ENCODE data around the gene KIF2C. TPM values are rescaled to one million over a fixed set of nuclear protein-coding genes. Genes with fewer than 3 reads are reported as not detected.
A peak's percentile ranks its signal among the peaks of the same experiment; 100 is the strongest.

KIF2C gene
- total RNA-seq, 1 donor from 2014 or later: 0.79 TPM

DNA sequence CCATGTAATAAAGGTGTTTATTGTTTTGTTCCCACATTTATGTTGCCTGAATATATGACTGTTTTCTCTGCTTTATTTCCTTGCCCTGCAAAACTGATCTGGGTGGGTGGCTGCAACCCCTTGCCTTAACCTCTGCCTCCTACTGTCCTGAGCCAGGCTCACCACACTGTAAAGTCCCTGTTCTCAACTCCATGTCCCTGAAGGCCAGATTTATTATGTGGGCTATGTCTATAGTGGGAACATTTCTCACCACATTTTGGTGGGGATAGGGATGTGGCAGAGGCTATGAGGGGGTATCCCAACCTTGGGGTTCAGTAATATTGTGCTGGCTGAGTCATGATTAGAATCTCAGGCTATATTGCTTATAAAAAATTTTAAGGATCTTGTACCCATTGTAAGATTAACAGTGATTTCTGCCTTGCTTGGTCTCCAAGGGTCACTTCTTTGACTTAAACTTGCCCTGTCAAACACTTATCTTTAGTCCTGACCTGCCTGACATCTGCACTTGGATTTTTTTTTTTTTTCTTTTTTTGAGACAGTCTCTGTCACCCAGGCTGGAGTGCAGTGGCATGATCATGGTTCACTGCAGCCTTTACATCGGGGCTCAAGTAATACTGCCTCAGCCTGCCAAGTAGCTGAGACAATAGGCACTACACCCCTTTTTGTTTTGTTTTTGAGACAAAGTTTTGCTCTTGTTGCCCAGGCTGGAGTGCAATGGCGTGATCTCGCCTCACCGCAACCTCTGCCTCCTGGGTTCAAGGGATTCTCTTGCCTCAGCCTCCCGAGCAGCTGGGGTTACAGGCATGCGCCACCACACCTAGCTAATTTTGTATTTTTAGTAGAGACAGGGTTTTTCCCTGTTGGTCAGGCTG, 39.3 kb downstream of the KIF2C start:
- FAIRE-seq: no peak
- Histone ChIP-seq H3K4me3 (ENCODE audit: low read depth, low read length) (no peak overlapping the region), H3K27me3 (ENCODE audit: control insufficient read depth, insufficient read depth, low read length) (no peaks in the 10 kb centered on the region), H3K36me3 (ENCODE audit: control insufficient read depth, insufficient read depth, low read length) (peaks cover 28% of the 10 kb centered on the region)
- TF ChIP-seq, protein P1, sequence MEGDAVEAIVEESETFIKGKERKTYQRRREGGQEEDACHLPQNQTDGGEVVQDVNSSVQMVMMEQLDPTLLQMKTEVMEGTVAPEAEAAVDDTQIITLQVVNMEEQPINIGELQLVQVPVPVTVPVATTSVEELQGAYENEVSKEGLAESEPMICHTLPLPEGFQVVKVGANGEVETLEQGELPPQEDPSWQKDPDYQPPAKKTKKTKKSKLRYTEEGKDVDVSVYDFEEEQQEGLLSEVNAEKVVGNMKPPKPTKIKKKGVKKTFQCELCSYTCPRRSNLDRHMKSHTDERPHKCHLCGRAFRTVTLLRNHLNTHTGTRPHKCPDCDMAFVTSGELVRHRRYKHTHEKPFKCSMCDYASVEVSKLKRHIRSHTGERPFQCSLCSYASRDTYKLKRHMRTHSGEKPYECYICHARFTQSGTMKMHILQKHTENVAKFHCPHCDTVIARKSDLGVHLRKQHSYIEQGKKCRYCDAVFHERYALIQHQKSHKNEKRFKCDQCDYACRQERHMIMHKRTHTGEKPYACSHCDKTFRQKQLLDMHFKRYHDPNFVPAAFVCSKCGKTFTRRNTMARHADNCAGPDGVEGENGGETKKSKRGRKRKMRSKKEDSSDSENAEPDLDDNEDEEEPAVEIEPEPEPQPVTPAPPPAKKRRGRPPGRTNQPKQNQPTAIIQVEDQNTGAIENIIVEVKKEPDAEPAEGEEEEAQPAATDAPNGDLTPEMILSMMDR (IDR thresholded peaks at IDR 0.05; ENCODE audit: insufficient read depth, low read length, severe bottlenecking): no peak
- DNase-seq (ENCODE audit: low read depth): no peak

DNA sequence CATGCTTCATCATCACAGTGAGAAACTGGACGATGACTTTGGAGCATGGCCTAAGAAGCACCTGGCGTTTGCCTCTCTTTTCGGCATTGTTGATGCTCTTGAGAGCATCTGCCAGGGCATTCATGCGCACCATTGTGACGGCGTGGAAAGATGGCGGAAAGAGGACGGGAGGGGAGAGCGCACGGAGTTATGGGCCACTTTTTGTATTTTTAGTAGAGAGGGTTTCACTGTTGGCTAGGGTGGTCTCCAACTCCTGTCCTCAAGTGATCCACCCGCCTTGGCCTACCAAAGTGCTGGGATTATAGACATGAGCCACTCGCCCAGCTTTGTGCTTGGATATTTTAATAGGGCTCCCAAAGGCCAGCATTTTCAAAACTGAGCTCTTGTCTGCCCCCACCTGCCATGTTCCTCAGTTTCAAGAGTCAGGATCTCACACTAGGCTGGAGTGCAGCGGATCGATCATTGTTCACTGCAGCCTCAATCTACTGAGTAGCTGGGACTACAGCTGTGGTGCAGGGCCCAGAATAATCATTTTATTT, 41.0 kb downstream of the KIF2C start:
- TF ChIP-seq, protein P1 (IDR thresholded peaks at IDR 0.05; ENCODE audit: insufficient read depth, low read length, severe bottlenecking): no peak
- DNase-seq (ENCODE audit: low read depth) (no peak), FAIRE-seq (no peak)
- Histone ChIP-seq H3K4me3 (ENCODE audit: low read depth, low read length) (no peak overlapping the region), H3K36me3 (ENCODE audit: control insufficient read depth, insufficient read depth, low read length) (peaks cover 28% of the 10 kb centered on the region), H3K27me3 (ENCODE audit: control insufficient read depth, insufficient read depth, low read length) (no peaks in the 10 kb centered on the region)

DNA sequence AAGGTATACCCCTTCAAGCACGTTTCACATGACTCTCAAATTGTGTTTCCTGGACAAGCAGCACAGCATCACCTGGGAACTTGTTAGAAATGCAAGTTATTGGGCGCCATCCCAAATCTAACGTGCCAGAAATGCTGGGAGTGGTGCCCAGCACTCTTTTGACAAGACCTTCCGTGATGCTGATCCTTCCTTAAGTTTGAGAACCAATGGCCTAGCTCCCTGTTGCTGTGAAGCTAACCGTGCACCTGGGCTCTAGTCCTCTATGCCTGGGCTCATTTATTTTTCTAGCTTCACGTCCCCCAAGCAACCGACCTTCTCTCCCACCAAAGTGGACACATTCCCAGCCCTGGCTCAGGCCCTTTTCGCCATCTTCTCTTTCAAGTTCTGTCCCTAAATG, 44.1 kb downstream of the KIF2C start:
- Histone ChIP-seq H3K4me3 (ENCODE audit: low read depth, low read length) (peak overlapping the region; percentile 31), H3K27me3 (ENCODE audit: control insufficient read depth, insufficient read depth, low read length) (no peaks in the 10 kb centered on the region), H3K36me3 (ENCODE audit: control insufficient read depth, insufficient read depth, low read length) (peaks cover 4% of the 10 kb centered on the region)
- DNase-seq (ENCODE audit: low read depth): no peak
- FAIRE-seq: no peak
- TF ChIP-seq, protein P1 (IDR thresholded peaks at IDR 0.05; ENCODE audit: insufficient read depth, low read length, severe bottlenecking): no peak

DNA sequence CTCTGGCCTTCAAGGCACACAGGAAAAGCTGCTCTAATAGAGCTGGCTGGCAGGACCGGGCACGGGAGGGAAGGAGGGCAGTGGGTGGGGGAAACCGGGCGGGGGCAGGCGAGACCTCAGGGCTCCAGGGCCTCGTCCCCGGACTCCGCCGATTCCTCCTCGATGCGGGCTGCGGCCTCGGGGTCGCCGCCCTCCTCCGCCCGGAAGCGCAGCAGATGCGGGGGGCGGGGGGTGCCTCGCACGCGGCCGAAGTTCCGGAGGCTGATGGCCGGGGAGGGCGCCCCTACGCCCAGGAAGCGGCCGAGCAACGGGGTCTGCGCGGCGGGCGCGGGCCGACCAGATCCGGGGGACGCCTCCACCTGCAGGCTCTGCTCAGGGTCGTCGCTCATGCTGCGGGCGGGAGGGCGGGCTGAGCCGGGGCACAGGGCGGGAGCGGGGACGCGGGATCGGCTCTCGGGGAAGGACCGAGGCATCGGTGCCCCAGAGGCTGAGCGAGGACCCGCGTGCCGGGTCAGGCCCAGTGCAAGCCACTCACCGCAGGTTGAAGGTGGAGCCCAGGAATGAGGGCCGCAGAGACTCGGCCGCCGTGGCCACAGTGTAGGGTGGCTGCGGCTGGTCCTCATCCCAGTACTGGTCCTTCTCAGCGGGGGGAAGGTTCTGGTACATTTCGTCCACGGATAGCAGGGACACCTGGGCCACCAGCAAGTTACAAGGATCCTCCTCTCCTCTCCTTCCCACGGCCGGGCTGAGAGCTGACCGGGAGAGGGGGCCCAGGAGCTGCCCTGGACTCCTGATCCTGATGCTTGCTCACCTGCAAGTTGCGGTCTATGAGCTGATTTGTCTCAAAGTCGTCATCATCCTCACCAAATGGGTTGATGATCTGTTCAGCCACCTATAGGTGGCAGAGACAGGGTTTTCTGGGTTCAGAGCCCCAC, 44.7 kb downstream of the KIF2C start:
- TF ChIP-seq, protein P1 (IDR thresholded peaks at IDR 0.05; ENCODE audit: insufficient read depth, low read length, severe bottlenecking): peak; percentile 11
- Histone ChIP-seq H3K36me3 (ENCODE audit: control insufficient read depth, insufficient read depth, low read length) (peaks cover 3% of the 10 kb centered on the region), H3K27me3 (ENCODE audit: control insufficient read depth, insufficient read depth, low read length) (no peaks in the 10 kb centered on the region), H3K4me3 (ENCODE audit: low read depth, low read length) (peak overlapping the region; percentile 31)
- DNase-seq (ENCODE audit: low read depth) (no peak), FAIRE-seq (no peak)

DNA sequence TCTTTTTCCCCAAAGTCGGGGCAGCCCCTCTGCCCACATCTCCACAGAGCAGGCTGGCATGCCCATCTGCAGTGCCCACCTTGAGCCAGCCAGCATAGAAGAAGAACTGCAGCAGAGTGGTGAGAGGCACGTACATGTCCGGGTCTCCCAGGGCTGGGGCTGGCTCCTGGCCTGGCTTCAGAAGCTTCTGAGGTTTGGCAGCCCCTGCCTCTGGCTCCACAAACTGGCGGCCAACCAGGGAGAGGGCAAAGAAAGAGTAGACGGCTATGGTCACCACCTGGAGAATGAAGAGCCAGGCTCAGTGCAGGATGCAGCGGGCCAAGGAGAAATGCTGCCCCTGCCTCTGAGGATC, 45.4 kb downstream of the KIF2C start:
- no peak for DNase-seq (ENCODE audit: low read depth)
- Histone ChIP-seq H3K36me3 (ENCODE audit: control insufficient read depth, insufficient read depth, low read length) (peaks cover under 1% of the 10 kb centered on the region), H3K4me3 (ENCODE audit: low read depth, low read length) (no peak overlapping the region), H3K27me3 (ENCODE audit: control insufficient read depth, insufficient read depth, low read length) (no peaks in the 10 kb centered on the region)
- TF ChIP-seq, protein P1 (IDR thresholded peaks at IDR 0.05; ENCODE audit: insufficient read depth, low read length, severe bottlenecking): no peak
- FAIRE-seq: no peak

Measured in bronchial epithelial cell (primary cell).